HCEC 1CT (cell line): ENCODE data around the gene WDR38.

Experiments used
- DNase-seq: peaks from one replicate; pipeline ENCODE4 v3.0.0-alpha.2; 2017

Gene WDR38

GRCh38 chr9:124886461-124886860 is 33.2 kb downstream of the WDR38 start:
- no peak for DNase-seq

DNA sequence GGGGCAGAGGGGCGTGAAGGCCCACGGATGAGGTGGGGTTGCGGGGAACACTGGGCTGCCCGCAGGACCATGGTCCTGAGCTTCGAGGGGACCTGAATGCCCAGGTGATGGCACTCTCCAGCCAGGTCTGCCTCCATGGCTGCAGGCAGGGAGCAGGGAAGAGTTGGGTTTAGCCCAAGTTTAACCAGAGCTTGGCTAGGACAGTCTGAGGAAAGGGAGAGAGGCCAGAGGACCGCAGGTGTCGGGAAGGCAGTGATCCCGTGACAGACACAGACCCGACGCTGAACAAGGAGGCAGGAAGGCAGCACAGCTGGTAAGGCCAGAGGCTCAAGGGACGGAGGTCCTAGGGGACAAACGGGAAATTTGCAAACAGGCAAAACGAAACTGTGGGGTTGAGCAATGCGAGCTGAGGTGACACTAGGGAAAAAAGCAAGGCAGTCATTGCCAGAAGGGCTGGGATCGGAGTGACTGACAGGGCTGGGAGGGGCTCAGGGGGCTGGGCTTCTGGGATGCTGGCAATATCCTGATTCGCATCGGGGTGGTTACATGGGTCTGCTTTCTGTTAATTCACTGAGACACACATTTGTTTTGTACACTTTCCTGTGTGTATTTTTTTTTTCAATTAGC is 33.7 kb downstream of the WDR38 start:
- DNase-seq, result no peak

- no peak for DNase-seq
Observed at GRCh38 chr9:124887832-124888231, 34.6 kb downstream of the WDR38 start.

- DNase-seq, result no peak
Observed at GRCh38 chr9:124889006-124889405, 35.7 kb downstream of the WDR38 start.

DNA sequence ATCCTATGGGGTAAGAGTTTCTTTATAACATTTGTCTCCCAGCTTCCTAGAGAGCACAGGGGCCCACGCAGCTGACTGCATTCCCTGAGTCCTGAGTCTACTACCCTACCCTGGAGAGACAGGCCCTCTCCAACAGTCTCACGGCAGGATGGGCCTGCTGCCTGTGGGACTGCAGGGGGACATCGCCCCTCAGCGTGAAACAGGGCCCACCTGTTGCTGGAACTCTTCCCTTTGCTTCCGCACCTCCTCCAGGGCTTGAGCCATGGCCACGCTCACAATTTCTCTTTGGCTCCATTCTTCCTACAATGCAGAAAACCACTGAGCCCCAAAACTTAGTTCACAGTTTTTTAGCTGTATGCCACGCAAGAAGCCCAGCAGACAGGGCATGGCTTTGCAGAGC is 36.9 kb downstream of the WDR38 start:
- DNase-seq, result no peak

DNA sequence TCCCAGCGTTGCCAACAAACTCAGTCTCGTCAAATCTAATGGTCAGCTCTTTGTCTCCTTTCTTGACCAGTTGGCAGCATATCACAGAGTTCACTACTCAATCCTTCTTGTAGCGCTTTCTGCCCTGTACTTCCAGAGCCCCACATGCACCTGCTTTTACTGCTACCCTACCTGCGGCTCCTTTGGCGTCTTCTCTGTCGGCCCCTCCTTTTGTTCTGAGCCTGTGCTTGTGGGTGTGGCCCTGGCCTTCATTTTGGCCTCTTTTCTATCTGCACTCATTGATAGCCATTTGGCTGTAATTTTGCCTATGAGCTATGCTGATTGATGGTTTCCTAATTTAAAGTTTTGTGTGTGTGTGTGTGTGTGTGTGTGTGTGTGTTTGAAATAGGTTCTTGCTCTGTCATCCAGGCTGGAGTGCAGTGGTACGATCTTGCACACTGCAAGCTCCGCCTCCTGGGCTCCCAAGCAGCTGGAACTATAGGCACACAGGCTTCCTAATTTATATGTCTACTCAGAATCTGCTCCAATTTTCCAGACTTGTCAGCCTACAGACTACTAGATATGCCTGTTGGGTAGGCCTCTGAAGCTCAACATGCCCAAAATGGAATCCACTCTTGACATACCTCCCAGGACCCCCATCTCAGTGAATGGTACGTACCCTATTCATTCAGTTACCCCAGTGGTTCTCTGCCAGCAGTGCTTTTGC is 40.9 kb downstream of the WDR38 start:
- DNase-seq, result no peak

DNA sequence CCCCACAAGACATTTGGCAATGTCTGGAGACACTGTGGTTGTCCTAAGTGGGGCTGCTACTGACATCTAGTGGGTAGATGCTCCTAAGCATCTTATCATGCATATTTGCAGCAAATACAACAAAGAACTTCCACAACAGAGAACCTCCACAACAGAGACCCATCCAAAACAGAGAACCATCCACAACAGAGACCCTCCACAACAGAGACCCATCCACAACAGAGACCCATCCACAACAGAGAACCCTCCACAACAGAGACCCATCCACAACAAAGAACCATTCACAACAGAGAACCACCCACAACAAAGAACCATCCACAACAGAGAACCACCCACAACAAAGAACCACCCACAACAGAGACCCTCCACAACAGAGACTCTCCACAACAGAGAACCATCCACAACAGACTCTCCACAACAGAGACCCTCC is 41.5 kb downstream of the WDR38 start:
- DNase-seq, result peak; percentile 39

- DNase-seq, result no peak
Observed at GRCh38 chr9:124897570-124898460, 44.6 kb downstream of the WDR38 start.

DNA sequence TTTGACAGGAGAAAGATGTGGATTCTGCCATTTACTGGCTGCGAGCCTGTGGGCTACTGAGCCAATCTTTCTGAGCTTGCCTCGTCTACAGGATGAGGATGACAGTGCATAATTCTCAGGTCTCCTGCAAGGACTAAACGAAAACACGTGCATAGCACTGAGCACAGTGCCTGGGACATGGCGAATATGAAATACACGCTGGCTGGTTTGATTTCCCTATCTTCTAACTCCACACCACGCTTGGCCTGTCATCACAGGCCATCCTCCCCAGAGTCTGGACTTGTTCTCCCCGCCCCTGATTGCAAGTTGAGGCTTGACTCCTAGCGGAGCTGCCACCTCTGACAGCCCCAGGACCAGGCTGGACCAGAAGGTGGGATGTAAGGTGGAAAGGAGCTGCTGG is 46.6 kb downstream of the WDR38 start:
- DNase-seq, result no peak

DNA sequence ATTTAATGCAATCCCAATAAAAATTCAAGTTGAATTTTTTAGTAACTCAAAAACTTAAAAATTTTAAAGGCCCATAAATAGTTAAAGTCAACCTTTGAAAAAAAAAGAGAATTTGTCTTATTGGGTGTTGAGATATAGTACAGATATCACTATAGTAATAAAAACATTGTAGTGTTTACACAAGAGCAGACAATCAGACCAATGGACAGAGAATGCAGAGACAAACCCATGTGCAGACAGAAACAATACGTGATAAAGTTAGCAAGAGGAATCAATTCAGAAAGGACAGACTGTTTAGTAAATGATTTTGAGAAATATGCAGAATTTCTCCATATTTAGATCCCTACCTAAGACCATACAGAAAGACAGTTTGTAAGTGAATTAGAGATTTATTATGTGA is 53.7 kb downstream of the WDR38 start:
- DNase-seq, result no peak
